Stimulated activated CD4-positive, alpha-beta T cell treated with anti-CD3 and anti-CD28 coated beads, Interleukin-15, amount 100 ng/mL, for 24 hours (primary cell): Measurements from ENCODE around the gene SLC26A5.
"Not testable (repeated sequence)": the region's sequence is repeated elsewhere in the genome, so short reads cannot be mapped to it uniquely, and the experiment has no call there.

Experiments
- DNase-seq: peaks from one replicate; pipeline ENCODE4 v3.0.0-alpha.2; 2020

The SLC26A5 gene

GRCh38 chr7:103405789-103406613 lies 40.0 kb downstream of the SLC26A5 start:
- not testable (repeated sequence) for DNase-seq

DNA sequence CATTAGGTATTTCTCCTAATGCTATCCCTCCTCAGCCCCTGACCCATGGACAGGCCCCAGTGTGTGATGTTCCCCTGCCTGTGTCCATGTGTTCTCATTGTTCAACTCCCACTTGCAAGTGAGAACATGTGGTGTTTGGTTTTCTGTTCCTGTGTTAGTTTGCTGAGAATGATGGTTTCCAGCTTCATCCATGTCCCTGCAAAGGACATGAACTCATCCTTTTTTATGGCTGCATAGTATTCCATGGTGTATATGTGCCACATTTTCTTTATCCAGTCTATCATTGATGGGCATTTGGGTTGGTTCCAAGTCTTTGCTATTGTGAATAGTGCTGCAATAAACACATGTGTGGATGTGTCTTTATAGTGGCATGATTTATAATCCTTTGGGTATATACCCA lies 46.3 kb downstream of the SLC26A5 start:
- not testable (repeated sequence) for DNase-seq

GRCh38 chr7:103398483-103399127 lies 47.4 kb downstream of the SLC26A5 start:
- no peak for DNase-seq

DNA sequence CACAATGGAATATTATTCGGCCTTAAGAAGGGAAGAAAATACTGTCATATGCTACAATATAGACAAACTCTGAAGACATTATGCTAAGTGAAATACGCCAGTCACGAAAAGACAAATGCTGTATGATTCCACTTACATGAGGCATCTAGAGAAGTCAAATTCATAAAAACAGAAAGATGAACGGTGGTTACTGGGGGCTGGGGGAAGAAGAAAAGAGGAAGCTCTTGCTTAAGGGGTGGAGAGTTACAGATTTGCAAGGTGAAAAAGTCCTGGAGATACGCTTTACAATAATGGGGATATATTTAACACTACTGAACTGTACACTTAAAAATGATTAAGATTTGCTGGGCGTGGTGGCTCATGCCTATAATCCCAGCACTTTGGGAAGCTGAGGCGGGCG lies 49.5 kb downstream of the SLC26A5 start:
- no peak for DNase-seq

- DNase-seq = no peak
These were observed 50.9 kb downstream of the SLC26A5 start for GRCh38 chr7:103395071-103395470.

GRCh38 chr7:103394566-103394965 lies 51.4 kb downstream of the SLC26A5 start:
- DNase-seq = no peak

DNA sequence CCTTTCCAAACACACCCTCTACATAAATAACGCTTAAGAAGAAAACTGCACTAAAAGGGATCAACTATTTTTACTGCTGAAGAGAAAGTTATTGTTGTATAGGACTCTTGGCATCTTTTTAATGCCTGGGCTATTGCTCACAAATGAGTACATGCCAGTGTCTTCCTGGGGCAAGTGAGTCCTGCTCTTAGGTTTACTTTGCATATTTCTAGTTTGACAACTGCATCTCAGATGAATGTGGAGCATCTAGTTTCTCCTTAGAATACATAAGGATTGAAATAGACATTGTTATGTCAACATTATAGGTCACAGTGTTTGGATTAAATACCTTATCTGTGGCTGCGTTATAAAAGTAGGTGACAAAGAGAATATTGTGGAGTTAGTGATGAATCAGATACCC lies 54.0 kb downstream of the SLC26A5 start:
- no peak for DNase-seq

GRCh38 chr7:103391150-103391549 lies 54.9 kb downstream of the SLC26A5 start:
- DNase-seq = no peak

- DNase-seq = no peak
These were observed 56.7 kb downstream of the SLC26A5 start for GRCh38 chr7:103389263-103389662.

DNA sequence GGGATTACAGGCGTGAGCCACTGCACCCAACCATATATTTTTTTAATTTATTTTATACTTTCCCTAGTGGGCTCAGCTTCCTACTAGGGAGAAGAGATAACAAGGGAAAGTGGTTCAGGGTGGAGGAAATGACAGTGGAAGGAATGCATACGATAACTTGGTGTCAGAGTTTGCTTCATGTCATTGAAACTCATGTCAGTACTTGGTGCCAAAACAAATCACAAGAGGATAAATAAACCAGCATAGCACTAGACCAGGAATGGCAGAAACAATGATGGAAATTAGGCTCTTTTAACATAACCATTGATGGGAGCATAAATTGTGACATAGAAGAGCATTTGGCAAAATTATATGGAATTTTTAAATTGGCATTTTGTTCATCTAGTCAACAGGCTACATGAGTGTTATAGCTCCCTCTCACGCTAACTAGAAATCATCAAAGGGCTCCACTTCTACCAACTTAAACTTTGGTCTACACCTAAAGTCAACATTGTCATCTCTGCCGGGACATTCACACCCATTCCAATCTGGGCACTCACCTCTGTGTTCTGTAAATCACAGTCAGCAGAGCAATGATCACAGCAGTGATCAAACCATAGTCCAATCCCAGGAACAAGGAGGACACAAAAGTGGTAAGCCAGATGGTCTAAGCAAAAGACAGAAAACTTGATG lies 57.4 kb downstream of the SLC26A5 start:
- no peak for DNase-seq

- DNase-seq = no peak
These were observed 58.8 kb downstream of the SLC26A5 start for GRCh38 chr7:103387242-103387641.

DNA sequence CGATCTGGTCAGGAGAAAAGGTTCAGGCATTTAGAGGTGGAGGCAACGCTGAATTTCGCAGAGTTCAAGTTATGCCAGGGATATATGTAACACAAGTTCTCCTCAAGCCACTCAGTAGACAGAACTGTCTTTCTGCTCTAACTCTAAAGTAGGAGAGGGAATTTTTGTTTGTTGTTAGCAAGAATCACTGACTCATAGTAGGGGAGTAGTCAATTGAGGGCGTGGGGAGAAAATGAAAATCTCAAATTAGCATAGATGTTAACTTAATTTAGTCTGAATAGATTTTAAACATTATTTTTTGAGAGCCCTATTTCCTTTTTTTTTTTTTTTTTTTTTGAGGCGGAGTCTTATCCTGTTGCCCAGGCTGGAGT lies 64.0 kb downstream of the SLC26A5 start:
- no peak for DNase-seq

- no peak for DNase-seq
These were observed 64.6 kb downstream of the SLC26A5 start for GRCh38 chr7:103381280-103382031.

- DNase-seq = no peak
These were observed 65.4 kb downstream of the SLC26A5 start for GRCh38 chr7:103380395-103381191.

GRCh38 chr7:103379270-103379975 lies 66.6 kb downstream of the SLC26A5 start:
- DNase-seq = no peak

GRCh38 chr7:103373866-103374643 lies 72.0 kb downstream of the SLC26A5 start:
- DNase-seq = no peak

DNA sequence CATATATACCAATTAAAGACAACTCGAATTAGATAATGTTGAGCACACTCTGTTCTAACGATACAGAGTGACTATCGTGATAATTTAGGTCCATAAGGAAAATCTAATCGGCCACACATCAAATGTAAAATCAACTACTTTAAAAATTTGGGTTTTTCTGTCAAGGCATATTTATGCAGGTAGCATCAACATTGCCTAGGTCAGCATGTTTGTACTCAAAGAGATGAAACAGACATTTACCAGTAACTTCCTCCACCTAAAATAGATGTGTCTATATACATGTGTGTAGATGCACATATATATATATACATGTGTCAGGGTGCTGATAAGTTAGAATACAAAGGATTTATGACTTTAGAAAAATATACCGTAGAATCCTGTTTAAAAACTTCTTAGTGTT lies 76.6 kb downstream of the SLC26A5 start:
- no peak for DNase-seq

GRCh38 chr7:103349805-103350204 lies 96.2 kb downstream of the SLC26A5 start:
- no peak for DNase-seq

GRCh38 chr7:103348959-103349358 lies 97.0 kb downstream of the SLC26A5 start:
- DNase-seq = no peak

DNA sequence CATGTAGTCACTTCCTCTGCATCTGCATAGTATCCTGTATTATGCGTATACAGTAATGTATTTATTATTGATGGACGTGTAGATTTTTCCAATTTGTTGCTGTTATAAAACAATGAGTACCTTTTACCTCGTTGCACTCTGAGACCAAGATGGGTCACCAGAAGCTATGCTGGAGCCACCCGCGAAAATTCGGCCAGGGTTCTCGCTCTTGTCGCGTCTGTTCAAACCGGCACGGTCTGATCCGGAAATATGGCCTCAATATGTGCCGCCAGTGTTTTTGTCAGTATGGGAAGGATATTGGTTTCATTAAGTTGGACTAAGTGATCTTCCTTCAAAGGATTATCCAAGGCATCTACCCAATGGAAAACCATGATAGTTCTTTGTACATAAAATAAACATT lies 97.6 kb downstream of the SLC26A5 start:
- no peak for DNase-seq
